HG03558 (cell line): ENCODE results near the gene NFATC1.

Source experiments
- ATAC-seq: cut with Tn5 transposase; IDR thresholded peaks from one replicate; pipeline ENCODE4 v1.9.1; 2021; ENCODE audit warnings: moderate number of reproducible peaks; ENCODE audit not compliant: unreplicated experiment; ENCODE audit errors: extremely low read depth

Gene NFATC1

GRCh38 chr18:79558196-79558932, 162.6 kb downstream of the NFATC1 start:
- ATAC-seq, result no peak

DNA sequence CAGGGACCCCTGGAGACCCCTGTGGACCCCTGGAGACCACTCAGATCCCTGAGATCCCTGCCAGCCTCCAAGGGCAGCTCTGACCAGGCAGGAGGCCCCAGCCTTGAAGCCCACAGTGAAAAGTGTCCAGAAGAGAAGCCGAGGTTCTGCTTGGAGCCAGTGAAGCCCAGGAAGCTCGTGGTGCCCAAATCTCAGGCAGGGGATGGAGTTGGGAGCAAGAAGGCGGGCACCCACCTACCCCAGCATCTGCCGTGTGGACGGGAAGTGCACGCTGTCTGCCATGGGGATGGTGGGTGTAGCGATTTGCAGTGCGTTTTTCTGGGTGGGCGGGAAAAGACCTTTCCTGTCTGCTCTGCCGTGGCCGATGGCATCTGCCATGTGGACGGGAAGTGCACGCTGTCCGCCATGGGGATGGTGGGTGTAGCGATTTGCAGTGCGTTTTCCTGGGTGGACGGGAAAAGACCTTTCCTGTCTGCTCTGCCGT, 163.2 kb downstream of the NFATC1 start:
- ATAC-seq, result no peak

- ATAC-seq, result no peak
Measured at GRCh38 chr18:79559436-79559835, 163.7 kb downstream of the NFATC1 start.

GRCh38 chr18:79560042-79560860, 164.5 kb downstream of the NFATC1 start:
- ATAC-seq, result no peak

DNA sequence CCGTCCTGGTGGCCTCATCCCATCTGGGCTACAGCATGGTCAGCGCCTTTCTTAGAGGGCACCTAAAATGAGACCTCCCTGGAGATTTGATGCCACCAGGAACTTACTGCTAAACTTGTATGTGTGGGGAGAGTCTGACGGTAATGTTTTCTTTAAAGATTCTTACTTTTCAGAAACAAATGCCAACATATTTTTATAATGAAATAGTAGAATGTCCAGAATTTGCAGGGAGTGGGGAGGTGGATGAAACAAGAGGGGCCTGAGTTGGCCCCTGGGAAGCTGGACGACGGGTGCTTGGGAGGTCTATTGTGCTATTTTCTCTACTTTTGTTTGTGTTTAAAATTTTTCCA, 165.1 kb downstream of the NFATC1 start:
- no peak for ATAC-seq

DNA sequence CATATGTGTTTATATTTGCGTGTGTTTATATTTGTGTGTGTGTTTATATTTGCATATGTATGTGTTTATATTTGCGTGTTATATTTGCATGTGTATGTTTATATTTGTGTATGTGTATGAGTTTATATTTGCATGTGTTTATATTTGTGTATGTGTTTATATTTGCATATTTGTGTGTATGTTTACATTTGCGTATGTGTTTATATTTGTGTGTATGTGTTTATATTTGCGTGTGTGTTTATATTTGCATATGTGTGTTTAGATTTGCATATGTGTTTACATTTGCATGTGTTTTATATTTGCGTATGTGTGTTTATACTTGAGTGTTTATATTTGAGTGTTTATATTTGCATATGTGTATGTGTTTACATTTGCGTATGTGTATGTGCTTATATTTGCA, 168.2 kb downstream of the NFATC1 start:
- no peak for ATAC-seq

- no peak for ATAC-seq
Measured at GRCh38 chr18:79564441-79564840, 168.7 kb downstream of the NFATC1 start.

GRCh38 chr18:79566771-79567431, 171.2 kb downstream of the NFATC1 start:
- no peak for ATAC-seq

DNA sequence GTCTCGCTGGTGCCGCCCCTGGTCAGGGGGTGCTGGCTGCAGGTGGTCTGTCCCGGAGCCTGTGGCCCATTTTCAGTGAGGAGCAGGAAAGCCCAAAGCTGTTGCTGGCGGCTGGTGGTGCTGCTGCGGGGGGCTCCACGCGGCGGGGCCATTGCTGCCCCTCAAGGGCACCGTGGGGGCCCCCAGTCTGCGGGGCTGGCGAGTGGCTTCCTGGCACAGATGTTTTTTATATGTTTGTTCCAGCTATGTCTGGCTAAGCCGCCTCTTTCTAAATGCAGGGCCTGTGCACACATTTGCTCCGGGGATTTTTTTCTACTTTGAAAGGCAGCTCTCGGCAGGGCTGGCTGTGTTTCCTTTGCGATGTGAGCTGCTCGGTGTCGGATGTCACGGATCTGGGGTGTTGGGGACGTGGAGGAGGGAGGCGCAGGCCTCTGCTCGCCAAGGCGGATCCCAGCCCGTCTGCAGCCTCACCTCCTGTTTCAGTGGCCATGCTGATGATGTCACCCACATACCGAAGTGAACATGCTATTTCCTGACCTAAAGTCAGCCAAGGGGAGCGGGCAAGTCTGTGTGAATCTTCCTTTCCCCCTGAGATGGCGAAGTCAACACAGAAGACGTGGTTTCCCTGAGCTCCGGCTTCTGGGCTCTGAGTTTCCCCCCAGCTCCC, 171.9 kb downstream of the NFATC1 start:
- no peak for ATAC-seq

DNA sequence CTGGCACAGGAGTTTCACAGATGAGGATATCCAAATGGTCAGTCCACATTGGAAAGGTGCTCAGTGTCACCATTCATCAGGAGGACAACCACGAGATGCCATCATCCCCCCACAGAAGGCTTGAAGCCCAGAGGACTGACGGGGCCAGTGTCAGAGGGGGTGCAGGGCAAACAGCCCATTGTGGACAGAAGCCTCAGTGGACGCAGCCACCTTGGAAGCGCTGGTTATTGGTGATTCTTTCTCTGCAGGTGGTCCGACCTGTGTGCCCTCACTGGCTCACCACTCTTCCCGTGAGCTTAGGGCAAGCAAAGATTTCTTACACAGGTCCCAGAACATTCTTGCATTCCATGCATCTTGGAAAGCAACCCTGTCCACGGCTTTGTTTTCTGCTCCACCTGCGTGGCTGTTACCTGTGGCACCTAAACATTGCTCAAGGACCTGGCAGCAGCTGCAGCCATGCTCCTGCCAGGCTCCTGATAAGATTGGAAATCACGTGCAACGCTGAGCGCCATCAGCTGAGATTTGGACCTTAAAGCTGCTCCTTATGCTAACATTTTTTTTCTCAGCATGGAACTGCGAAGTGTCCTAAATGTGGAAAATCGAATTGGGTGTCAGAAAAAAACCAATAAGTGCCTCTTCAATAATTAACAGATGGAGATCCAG, 172.9 kb downstream of the NFATC1 start:
- ATAC-seq, result no peak

- ATAC-seq, result no peak
Measured at GRCh38 chr18:79569720-79570119, 174.0 kb downstream of the NFATC1 start.

DNA sequence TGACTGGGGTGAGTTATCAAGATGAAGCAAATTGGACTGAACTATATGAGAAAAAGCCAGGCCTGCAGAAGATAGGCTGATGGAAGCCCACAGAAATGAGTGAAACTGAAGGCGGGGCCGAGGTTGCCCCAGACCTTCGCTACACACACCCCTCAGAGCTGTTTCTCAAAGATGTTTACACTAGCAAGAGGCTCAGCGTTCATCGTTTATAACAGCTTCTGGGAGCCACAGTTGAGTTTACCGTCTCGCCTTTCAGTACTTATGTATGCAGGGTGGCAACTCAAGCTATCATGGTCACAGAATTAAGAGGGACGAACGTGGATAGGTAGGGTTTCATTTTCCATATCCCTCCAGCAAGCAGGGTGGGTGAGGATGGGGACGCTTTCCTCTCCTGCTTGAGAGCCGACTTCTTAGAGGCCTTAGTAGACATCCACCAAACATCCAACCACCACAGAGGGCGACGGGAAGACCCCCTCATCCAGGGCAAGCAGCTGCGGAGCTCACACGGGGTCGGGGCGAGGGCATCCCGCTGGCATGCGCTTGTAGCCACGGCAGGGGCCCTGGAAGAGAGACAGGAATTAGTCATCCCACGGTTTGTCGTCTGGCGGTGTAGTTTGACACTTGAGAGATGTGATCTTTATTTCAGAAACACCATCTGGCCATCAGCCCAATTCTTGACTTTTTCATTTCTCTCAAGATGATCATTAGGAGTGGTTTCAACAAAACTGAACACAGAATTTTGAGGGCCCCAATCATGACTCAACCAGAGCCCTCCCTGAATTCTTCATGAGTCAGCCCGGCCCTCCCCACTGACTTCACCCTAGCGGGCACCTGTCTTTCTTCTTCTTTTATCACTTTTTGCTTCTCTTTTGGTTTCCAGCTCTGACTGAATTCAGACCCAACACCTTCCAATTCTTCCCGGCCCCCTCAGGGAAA, 174.8 kb downstream of the NFATC1 start:
- ATAC-seq, result no peak

DNA sequence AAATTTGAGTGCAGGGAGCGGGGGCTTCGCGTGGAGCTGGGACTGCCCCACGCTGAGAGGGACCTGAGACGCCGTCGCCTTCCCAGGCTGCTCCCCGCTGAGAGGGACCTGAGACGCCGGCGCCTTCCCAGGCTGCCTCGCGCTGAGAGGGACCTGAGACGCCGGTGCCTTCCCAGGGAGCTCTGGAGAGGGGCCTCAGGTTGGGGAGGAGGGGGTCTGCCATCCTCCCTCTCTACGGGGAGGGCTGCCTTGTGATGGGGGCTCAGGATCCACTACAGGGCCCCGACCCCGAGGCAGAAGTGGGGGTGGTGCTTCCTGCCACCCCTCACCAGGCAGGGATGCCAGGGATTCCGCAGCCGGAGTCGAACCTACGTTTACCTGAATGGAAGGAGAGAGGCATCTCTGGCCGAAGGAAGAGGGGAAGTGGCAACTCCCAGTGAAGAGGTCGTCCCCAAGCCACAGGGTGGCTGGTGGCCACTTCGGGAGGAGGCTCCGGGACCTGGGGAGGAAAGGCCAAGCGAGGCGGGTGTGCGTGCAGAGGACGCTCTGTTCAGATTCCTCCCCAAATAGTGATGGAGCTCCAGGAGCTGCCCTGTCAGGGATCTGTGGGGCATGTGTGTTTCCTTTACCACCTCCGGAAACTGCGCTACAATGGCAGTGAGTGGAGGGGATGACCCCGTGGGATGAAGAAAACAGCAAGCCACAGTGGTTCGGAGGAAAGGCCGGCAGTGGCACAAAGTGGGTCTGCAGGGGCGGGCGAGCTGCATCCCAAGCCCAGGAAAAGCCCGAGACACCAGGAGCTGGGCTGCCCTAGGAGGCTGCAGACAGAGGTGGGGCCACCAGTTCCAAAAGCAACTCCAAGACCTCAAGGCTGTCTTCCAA, 175.7 kb downstream of the NFATC1 start:
- ATAC-seq, result no peak

GRCh38 chr18:79572093-79572780, 176.5 kb downstream of the NFATC1 start:
- ATAC-seq, result no peak

- ATAC-seq, result no peak
Measured at GRCh38 chr18:79572848-79573451, 177.2 kb downstream of the NFATC1 start.

DNA sequence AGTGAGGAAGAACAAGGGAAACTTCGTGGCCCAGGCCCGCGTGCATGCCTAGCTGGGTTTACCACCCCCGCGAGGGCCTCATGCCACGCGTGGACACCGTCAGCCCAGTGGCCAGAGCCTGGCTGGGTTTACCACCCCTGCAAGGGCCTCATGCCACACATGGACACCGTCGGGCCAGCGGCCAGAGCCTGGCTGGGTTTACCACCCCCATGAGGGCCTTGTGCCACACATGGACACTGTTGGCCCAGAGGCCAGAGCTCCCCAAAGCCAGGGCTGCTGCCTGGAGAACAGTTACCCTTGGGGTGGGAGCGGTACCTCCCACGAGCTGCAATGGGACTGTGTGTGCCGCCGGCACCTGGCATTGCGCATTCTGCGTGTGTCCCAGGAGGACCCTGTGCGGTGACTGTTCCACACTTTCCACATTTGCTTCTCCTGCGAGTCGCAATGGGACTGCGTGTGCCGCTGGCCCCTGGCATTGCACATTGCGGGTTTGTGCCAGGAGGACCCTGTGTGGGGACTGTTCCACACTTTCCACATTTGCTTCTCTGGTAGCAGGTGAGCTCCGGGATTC, 178.3 kb downstream of the NFATC1 start:
- ATAC-seq, result no peak
